Fibroblast of lung (primary cell): Measurements from ENCODE around the gene DAPK1. TPM values are rescaled to one million over a fixed set of nuclear protein-coding genes. Genes with fewer than 3 reads are reported as not detected.

ENCODE experiments used
- DNase-seq, 2 donors: peaks; one replicate each; pipeline versions ENCODE4 v3.0.0 to v3.0.0-alpha.2; 2010; ENCODE audit warnings: low read depth in 2 of 2
- H2AFZ ChIP-seq: 2 replicates; pipeline ENCODE4 v1.5.1; 2012; ENCODE audit warnings: low read length, control low read depth, inconsistent platforms
- H3K27ac ChIP-seq: 2 replicates; pipeline ENCODE4 v1.5.1; 2011; ENCODE audit warnings: low read length, control low read depth; ENCODE audit not compliant: insufficient read depth
- H3K27me3 ChIP-seq: 2 replicates; pipeline ENCODE4 v1.5.1; 2011; ENCODE audit warnings: mild to moderate bottlenecking, low read length; ENCODE audit not compliant: control insufficient read depth, insufficient read depth
- H3K36me3 ChIP-seq: 2 replicates; pipeline ENCODE4 v1.5.1; 2011; ENCODE audit warnings: low read length; ENCODE audit not compliant: control insufficient read depth, insufficient read depth
- H3K4me1 ChIP-seq: 2 replicates; pipeline ENCODE4 v1.5.1; 2011; ENCODE audit warnings: low read length; ENCODE audit not compliant: control insufficient read depth, insufficient read depth; ENCODE audit errors: extremely low read depth
- H3K4me2 ChIP-seq: 2 replicates; pipeline ENCODE4 v1.5.1; 2011; ENCODE audit warnings: low read length, control low read depth; ENCODE audit not compliant: insufficient read depth; ENCODE audit errors: extremely low read depth
- H3K4me3 ChIP-seq, 4 experiments: fragments of 200-600 bp in 1 of 4; sonication (generic) in 1 of 4; replicated peaks in 1 of 4; 2 replicates each; pipeline ENCODE4 v1.5.1; 2011 to 2016; ENCODE audit warnings: low read length in 4 of 4, low read depth in 3 of 4, mild to moderate bottlenecking in 3 of 4, control low read depth in 2 of 4, inconsistent platforms in 1 of 4, mixed read lengths in 1 of 4; ENCODE audit not compliant: insufficient read depth in 1 of 4; ENCODE audit errors: control extremely low read depth in 1 of 4
- H3K79me2 ChIP-seq: 2 replicates; pipeline ENCODE4 v1.5.1; 2012; ENCODE audit warnings: mild to moderate bottlenecking, low read length, inconsistent platforms; ENCODE audit not compliant: control insufficient read depth, insufficient read depth
- H3K9ac ChIP-seq: 2 replicates; pipeline ENCODE4 v1.5.1; 2011; ENCODE audit warnings: mild to moderate bottlenecking, low read length, control low read depth; ENCODE audit not compliant: insufficient read depth
- H3K9me3 ChIP-seq: 2 replicates; pipeline ENCODE4 v1.5.1; 2012; ENCODE audit warnings: low read depth, low read length; ENCODE audit not compliant: control insufficient read depth, insufficient read depth
- H4K20me1 ChIP-seq: 2 replicates; pipeline ENCODE4 v1.5.1; 2011; ENCODE audit warnings: low read length; ENCODE audit not compliant: control insufficient read depth, insufficient read depth; ENCODE audit errors: extremely low read depth
- CTCF ChIP-seq, 2 donors: IDR thresholded peaks in 1 of 2; conservative IDR thresholded peaks in 1 of 2; 1 replicate in 1 of 2; 2 replicates in 1 of 2; pipeline ENCODE4 v1.5.1; 2011 to 2012; ENCODE audit warnings: low read length in 2 of 2, control low read depth in 1 of 2, inconsistent platforms in 1 of 2, low read depth in 1 of 2, mild to moderate bottlenecking in 1 of 2
- EZH2 ChIP-seq: IDR thresholded peaks from 2 replicates; pipeline ENCODE4 v1.5.1; 2012; ENCODE audit warnings: low read length, control low read depth, mild to moderate bottlenecking; ENCODE audit errors: missing control alignments
- polyA plus RNA-seq, 2 donors: library from polyadenylated mRNA; depleted of rRNA in 1 of 2; stranded (reverse) in 1 of 2; unstranded in 1 of 2; fragments of >200 nt; gene quantifications; 2 replicates each; pipeline ENCODE4 v1.2.1, GENCODE V29; 2011 to 2012; ENCODE audit warnings: missing spikeins in 1 of 2
- total RNA-seq: library from RNA; depleted of rRNA; stranded (reverse); fragments of >200 nt; gene quantifications from 2 replicates; pipeline ENCODE4 v1.2.1, GENCODE V29; 2014

The DAPK1 gene
- total and polyA plus RNA-seq, 2 donors (not counting 1 experiment from before 2014, with no cell fraction given), result 1.1 to 15.5 TPM

GRCh38 chr9:87701931-87702421 lies 204.3 kb downstream of the DAPK1 start:
- TF ChIP-seq EZH2, result no peak
- no peak for TF ChIP-seq CTCF (conservative IDR thresholded peaks at IDR 0.05 in 1 of 2, IDR thresholded peaks at IDR 0.05 in 1 of 2; ENCODE audit: low read depth in 1 of 2, low read length in 2 of 2)
- H3K27ac ChIP-seq, result no peak overlapping the region
- H3K36me3 ChIP-seq, result no peaks in the 10 kb centered on the region
- DNase-seq, result peak in 1 of 2 donors; percentile 89
- H3K9ac ChIP-seq, result no peak overlapping the region
- H3K4me2 ChIP-seq, result no peak overlapping the region
- H3K9me3 ChIP-seq, result no peaks in the 10 kb centered on the region
- no peak overlapping the region for H3K4me3 ChIP-seq
- no peaks in the 10 kb centered on the region for H3K79me2 ChIP-seq
- H4K20me1 ChIP-seq, result no peaks in the 10 kb centered on the region
- no peak overlapping the region for H2AFZ ChIP-seq
- H3K27me3 ChIP-seq, result no peaks in the 10 kb centered on the region
- H3K4me1 ChIP-seq, result no peaks in the 10 kb centered on the region

GRCh38 chr9:87702921-87703320 lies 205.3 kb downstream of the DAPK1 start:
- TF ChIP-seq CTCF (conservative IDR thresholded peaks at IDR 0.05 in 1 of 2, IDR thresholded peaks at IDR 0.05 in 1 of 2; ENCODE audit: low read depth in 1 of 2, low read length in 2 of 2) (no peak), EZH2 (no peak)
- H3K9ac ChIP-seq, result no peak overlapping the region
- no peak overlapping the region for H3K27ac ChIP-seq
- no peak overlapping the region for H3K4me3 ChIP-seq
- H3K27me3 ChIP-seq, result no peaks in the 10 kb centered on the region
- H3K79me2 ChIP-seq, result no peaks in the 10 kb centered on the region
- no peaks in the 10 kb centered on the region for H3K36me3 ChIP-seq
- no peaks in the 10 kb centered on the region for H4K20me1 ChIP-seq
- H3K4me2 ChIP-seq, result no peak overlapping the region
- no peak overlapping the region for H2AFZ ChIP-seq
- no peaks in the 10 kb centered on the region for H3K4me1 ChIP-seq
- no peak for DNase-seq
- H3K9me3 ChIP-seq, result no peaks in the 10 kb centered on the region

GRCh38 chr9:87703636-87704276 lies 206.1 kb downstream of the DAPK1 start:
- DNase-seq, result peak in 1 of 2 donors; percentile 35
- no peak overlapping the region for H3K4me2 ChIP-seq
- no peaks in the 10 kb centered on the region for H3K4me1 ChIP-seq
- H3K36me3 ChIP-seq, result no peaks in the 10 kb centered on the region
- no peak for TF ChIP-seq CTCF (conservative IDR thresholded peaks at IDR 0.05 in 1 of 2, IDR thresholded peaks at IDR 0.05 in 1 of 2; ENCODE audit: low read depth in 1 of 2, low read length in 2 of 2)
- no peak for TF ChIP-seq EZH2
- H3K9ac ChIP-seq, result no peak overlapping the region
- H3K79me2 ChIP-seq, result no peaks in the 10 kb centered on the region
- no peak overlapping the region for H3K4me3 ChIP-seq
- no peak overlapping the region for H3K27ac ChIP-seq
- H3K27me3 ChIP-seq, result no peaks in the 10 kb centered on the region
- H2AFZ ChIP-seq, result no peak overlapping the region
- no peaks in the 10 kb centered on the region for H3K9me3 ChIP-seq
- no peaks in the 10 kb centered on the region for H4K20me1 ChIP-seq
